CD4-positive, CD25-positive, alpha-beta regulatory T cell (primary cell): ENCODE results near the gene R3HDM2. TPM values are rescaled to one million over a fixed set of nuclear protein-coding genes. Genes with fewer than 3 reads are reported as not detected.

Experiments
- ATAC-seq, 2 donors: fragments of 150-1000 bp; cut with Tn5 transposase; one replicate each; pipeline ENCODE4 v1.10.0; 2021; ENCODE audit warnings: low read depth in 2 of 2, moderate number of reproducible peaks in 2 of 2, moderate library complexity in 1 of 2
- DNase-seq, 3 donors: peaks; one replicate each; pipeline versions ENCODE4 v3.0.0 to v3.0.0-alpha.2; 2012 to 2022; ENCODE audit warnings: mixed read lengths in 1 of 3
- H3K27ac ChIP-seq: one replicate; pipeline ENCODE4 v1.7.0; 2013; ENCODE audit warnings: mild to moderate bottlenecking, low read length; ENCODE audit not compliant: insufficient read depth, poor library complexity, severe bottlenecking
- H3K27me3 ChIP-seq: one replicate; pipeline ENCODE4 v1.7.0; 2013; ENCODE audit warnings: low read length; ENCODE audit not compliant: control insufficient read depth, insufficient read depth
- H3K36me3 ChIP-seq: one replicate; pipeline ENCODE4 v1.7.0; 2013; ENCODE audit warnings: mild to moderate bottlenecking, low read length, moderate library complexity; ENCODE audit not compliant: control insufficient read depth, insufficient read depth
- H3K4me1 ChIP-seq: 2 replicates; pipeline ENCODE4 v1.7.0; 2013; ENCODE audit warnings: mild to moderate bottlenecking, low read length; ENCODE audit not compliant: insufficient read depth, control insufficient read depth, poor library complexity, severe bottlenecking
- H3K4me3 ChIP-seq: one replicate; pipeline ENCODE4 v1.7.0; 2013; ENCODE audit warnings: low read depth, mild to moderate bottlenecking, low read length, moderate library complexity
- H3K9me3 ChIP-seq, 2 experiments: 1 replicate in 1 of 2; 2 replicates in 1 of 2; pipeline ENCODE4 v1.7.0; 2013; ENCODE audit warnings: low read length in 2 of 2, mild to moderate bottlenecking in 1 of 2, moderate library complexity in 1 of 2; ENCODE audit not compliant: control insufficient read depth in 2 of 2
- H3K27ac Mint-ChIP-seq, 3 donors: one replicate each; pipeline ENCODE4 v1.8.0; 2020 to 2022; ENCODE audit warnings: mild to moderate bottlenecking in 3 of 3, mixed read lengths in 3 of 3, moderate library complexity in 2 of 3
- H3K27me3 Mint-ChIP-seq: one replicate; pipeline ENCODE4 v1.8.0; 2022; ENCODE audit warnings: mild to moderate bottlenecking, mixed read lengths
- H3K36me3 Mint-ChIP-seq: one replicate; pipeline ENCODE4 v1.8.0; 2020; ENCODE audit warnings: mixed read lengths
- H3K4me1 Mint-ChIP-seq, 4 donors: one replicate each; pipeline ENCODE4 v1.8.0; 2020 to 2022; ENCODE audit warnings: mixed read lengths in 4 of 4, mild to moderate bottlenecking in 1 of 4
- H3K4me3 Mint-ChIP-seq, 4 donors: one replicate each; pipeline ENCODE4 v1.8.0; 2020 to 2022; ENCODE audit warnings: mild to moderate bottlenecking in 4 of 4, mixed read lengths in 4 of 4, moderate library complexity in 3 of 4
- H3K9me3 Mint-ChIP-seq, 7 donors: one replicate each; pipeline ENCODE4 v1.8.0; 2020 to 2022; ENCODE audit warnings: mixed read lengths in 7 of 7, mild to moderate bottlenecking in 3 of 7, moderate library complexity in 2 of 7
- polyA plus RNA-seq, 4 donors: library from polyadenylated mRNA; unstranded; fragments of 300-500 nt; fragmentation: Illumina TruSeq; gene quantifications; one replicate each; pipeline ENCODE4 v1.2.3, GENCODE V29; 2021
- total RNA-seq: library from RNA; stranded (reverse); gene quantifications from one replicate; pipeline ENCODE4 v1.2.3, GENCODE V29; 2022

The R3HDM2 gene
- 115 TPM for total RNA-seq
- 1 to 10 TPM; 6.0 to 8.6 (median 8.0) TPM for polyA plus RNA-seq

GRCh38 chr12:57430931-57431566, at the start of gene R3HDM2:
R3HDM2 (minus strand) TSS chr12:57431043; CDS start chr12:57310428, 120,615 bp downstream.
- Histone ChIP-seq H3K36me3 (no peaks in the 10 kb centered on the region), H3K27me3 (no peaks in the 10 kb centered on the region), H3K4me3 (peak within 1 kb of the TSS; percentile 89), H3K4me1 (peaks cover 23% of the 10 kb centered on the region), H3K27ac (peak within 1 kb of the TSS; percentile 96), H3K9me3 (no peaks in the 10 kb centered on the region)
- peak; percentile 94 to 96 for ATAC-seq
- Mint-ChIP-seq H3K9me3 (peaks cover 0 to 1% (median 0%) of the 10 kb centered on the region in 7 donors), H3K36me3 (peaks cover 4% of the 10 kb centered on the region), H3K4me1 (peaks cover 13 to 53% (median 33%) of the 10 kb centered on the region in 4 donors), H3K27me3 (peaks cover 11% of the 10 kb centered on the region), H3K4me3 (peak within 1 kb of the TSS; percentile 99 to 100 (median 100)), H3K27ac (peak within 1 kb of the TSS; percentile 99 to 100 (median 100))
- DNase-seq = peak; percentile 91 to 96 (median 94)

DNA sequence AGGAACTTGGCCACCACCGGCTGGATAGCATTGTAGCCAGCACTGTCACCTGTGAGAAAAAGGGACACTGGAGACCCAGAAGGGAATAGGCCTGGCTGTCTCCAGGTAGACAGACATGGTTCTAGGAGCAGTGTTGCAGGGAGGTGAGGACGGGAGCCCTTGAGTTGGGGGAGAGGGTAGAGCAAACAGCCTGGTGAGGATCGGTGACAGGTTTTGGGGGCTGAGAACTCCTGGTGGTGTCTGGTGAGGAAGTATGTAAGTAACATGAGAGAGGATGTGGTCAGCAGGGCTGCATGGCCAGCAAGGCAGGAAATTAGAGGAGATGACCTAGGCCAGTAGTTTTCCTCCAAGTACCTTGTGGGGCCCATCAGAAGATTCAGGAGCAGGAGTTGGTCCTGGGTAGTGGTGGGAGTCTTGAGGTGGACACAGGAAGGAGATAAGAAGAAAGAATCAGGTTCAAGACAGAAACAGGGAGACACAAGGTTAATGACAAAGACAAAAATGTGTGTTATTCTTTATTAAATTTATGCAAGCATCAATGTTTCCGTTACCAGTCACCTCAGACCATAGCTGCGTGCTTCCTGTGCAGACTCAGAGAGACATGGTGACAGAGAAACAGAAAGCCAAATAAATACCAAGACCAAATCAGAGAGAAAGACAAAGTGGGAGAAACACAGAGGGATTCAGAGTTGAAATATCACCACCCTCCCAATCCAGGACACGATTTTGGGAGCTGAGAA, 48.7 kb upstream of the R3HDM2 start, which contains the start of gene ARHGAP9:
TSS of gene ARHGAP9 (minus strand) at position 491 of the 740 bp plus-strand sequence. CDS start at position 31, 460 bp downstream.
- Histone ChIP-seq H3K27ac (peak within 1 kb of the TSS; percentile 97), H3K36me3 (peaks cover 11% of the 10 kb centered on the region), H3K4me3 (peak within 1 kb of the TSS; percentile 93), H3K4me1 (peaks cover 74% of the 10 kb centered on the region), H3K27me3 (no peaks in the 10 kb centered on the region), H3K9me3 (no peaks in the 10 kb centered on the region)
- Mint-ChIP-seq H3K9me3 (no peaks in the 10 kb centered on the region), H3K27me3 (no peaks in the 10 kb centered on the region), H3K27ac (peak within 1 kb of the TSS; percentile 99 to 100 (median 99)), H3K4me3 (peak within 1 kb of the TSS; percentile 90 to 100 (median 100)), H3K36me3 (peaks cover 28% of the 10 kb centered on the region), H3K4me1 (peaks cover 17 to 73% (median 53%) of the 10 kb centered on the region in 4 donors)
- ATAC-seq (peak; percentile 71 to 80), DNase-seq (peak; percentile 53 to 88 (median 87))

GRCh38 chr12:57479043-57479375, 48.2 kb upstream of the R3HDM2 start:
- peak overlapping the region; percentile 99 to 100 (median 99) for H3K27ac Mint-ChIP-seq
- H3K4me1 ChIP-seq = peaks cover 79% of the 10 kb centered on the region
- peaks cover 17 to 78% (median 58%) of the 10 kb centered on the region in 4 donors for H3K4me1 Mint-ChIP-seq
- H3K4me3 Mint-ChIP-seq = peak overlapping the region; percentile 90 to 100 (median 100)
- H3K27me3 Mint-ChIP-seq = no peaks in the 10 kb centered on the region
- peaks cover 16% of the 10 kb centered on the region for H3K36me3 ChIP-seq
- no peaks in the 10 kb centered on the region for H3K27me3 ChIP-seq
- DNase-seq (no peak), ATAC-seq (no peak)
- no peaks in the 10 kb centered on the region for H3K9me3 ChIP-seq
- peak overlapping the region; percentile 97 for H3K27ac ChIP-seq
- peaks cover 33% of the 10 kb centered on the region for H3K36me3 Mint-ChIP-seq
- H3K9me3 Mint-ChIP-seq = no peaks in the 10 kb centered on the region
- H3K4me3 ChIP-seq = peak overlapping the region; percentile 93

DNA sequence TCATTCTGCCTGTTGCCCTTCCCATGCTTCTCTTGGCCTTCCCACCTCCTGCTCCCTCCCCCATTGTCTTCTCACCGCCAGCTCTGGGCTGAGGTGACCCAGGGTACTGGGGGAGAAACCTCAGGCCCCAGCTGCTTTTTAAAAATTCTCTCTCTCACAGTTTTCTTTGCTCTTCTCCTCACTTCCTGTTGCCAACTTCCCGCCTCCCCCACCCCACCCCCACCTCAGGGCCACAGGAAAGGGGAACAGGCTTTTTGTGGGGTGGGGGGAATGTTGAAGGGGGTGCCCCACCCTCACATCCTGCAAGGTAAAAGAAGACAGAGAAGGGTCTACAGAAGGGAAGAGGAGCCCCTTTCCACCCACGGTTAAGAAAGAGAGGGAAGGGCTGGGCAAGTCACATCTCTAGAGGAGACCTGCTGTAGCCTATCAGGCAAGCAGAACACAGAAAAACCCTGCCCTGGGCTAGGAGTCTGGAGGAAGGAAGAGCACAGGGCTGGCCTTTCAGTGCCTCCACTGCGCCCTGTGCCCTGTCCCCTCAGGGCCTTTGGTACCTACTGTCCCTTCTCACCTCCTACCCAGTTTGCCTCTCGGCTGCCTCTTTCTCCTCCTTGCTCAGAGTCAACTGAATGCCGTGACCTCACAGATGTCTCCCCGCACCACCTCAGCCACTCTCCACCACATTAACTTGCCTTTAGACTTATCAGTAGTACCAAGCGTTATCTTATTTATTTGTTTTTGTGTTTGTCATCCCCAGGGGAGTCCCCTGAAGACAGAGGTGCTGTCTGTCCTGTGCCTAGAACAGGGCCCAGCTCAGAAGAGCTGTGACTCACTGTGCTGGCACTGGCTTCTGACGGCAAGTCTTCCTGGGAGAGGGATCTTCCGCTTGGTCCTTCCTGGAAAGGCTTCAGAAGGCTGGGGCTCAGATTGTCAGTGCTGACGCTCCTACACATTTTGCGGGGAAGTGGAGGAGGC, 47.2 kb upstream of the R3HDM2 start:
- Mint-ChIP-seq H3K4me3 (peak overlapping the region; percentile 90 to 100 (median 100)), H3K27me3 (no peaks in the 10 kb centered on the region), H3K36me3 (peaks cover 35% of the 10 kb centered on the region), H3K9me3 (no peaks in the 10 kb centered on the region), H3K4me1 (peaks cover 17 to 81% (median 64%) of the 10 kb centered on the region in 4 donors), H3K27ac (peak overlapping the region; percentile 99 to 100 (median 99))
- peak; percentile 41 to 42 for ATAC-seq
- peak overlapping the region; percentile 97 for H3K27ac ChIP-seq
- H3K4me3 ChIP-seq = peak overlapping the region; percentile 93
- peaks cover 87% of the 10 kb centered on the region for H3K4me1 ChIP-seq
- DNase-seq = peak; percentile 57 to 77 (median 59)
- H3K36me3 ChIP-seq = peaks cover 24% of the 10 kb centered on the region
- H3K27me3 ChIP-seq = no peaks in the 10 kb centered on the region
- no peaks in the 10 kb centered on the region for H3K9me3 ChIP-seq

- no peaks in the 10 kb centered on the region for H3K9me3 Mint-ChIP-seq
- peak overlapping the region; percentile 99 to 100 (median 99) for H3K27ac Mint-ChIP-seq
- peak overlapping the region; percentile 90 to 100 (median 100) for H3K4me3 Mint-ChIP-seq
- H3K4me3 ChIP-seq = peak overlapping the region; percentile 93
- no peaks in the 10 kb centered on the region for H3K27me3 ChIP-seq
- ATAC-seq (peak in 1 of 2 donors; percentile 17), DNase-seq (peak in 2 of 3 donors; percentile 42 to 67)
- H3K4me1 ChIP-seq = peaks cover 92% of the 10 kb centered on the region
- H3K27ac ChIP-seq = peak overlapping the region; percentile 97
- H3K36me3 ChIP-seq = peaks cover 32% of the 10 kb centered on the region
- H3K9me3 ChIP-seq = no peaks in the 10 kb centered on the region
- H3K36me3 Mint-ChIP-seq = peaks cover 42% of the 10 kb centered on the region
- H3K4me1 Mint-ChIP-seq = peaks cover 17 to 89% (median 69%) of the 10 kb centered on the region in 4 donors
- H3K27me3 Mint-ChIP-seq = no peaks in the 10 kb centered on the region
These were observed 46.3 kb upstream of the R3HDM2 start for GRCh38 chr12:57476993-57477709.

DNA sequence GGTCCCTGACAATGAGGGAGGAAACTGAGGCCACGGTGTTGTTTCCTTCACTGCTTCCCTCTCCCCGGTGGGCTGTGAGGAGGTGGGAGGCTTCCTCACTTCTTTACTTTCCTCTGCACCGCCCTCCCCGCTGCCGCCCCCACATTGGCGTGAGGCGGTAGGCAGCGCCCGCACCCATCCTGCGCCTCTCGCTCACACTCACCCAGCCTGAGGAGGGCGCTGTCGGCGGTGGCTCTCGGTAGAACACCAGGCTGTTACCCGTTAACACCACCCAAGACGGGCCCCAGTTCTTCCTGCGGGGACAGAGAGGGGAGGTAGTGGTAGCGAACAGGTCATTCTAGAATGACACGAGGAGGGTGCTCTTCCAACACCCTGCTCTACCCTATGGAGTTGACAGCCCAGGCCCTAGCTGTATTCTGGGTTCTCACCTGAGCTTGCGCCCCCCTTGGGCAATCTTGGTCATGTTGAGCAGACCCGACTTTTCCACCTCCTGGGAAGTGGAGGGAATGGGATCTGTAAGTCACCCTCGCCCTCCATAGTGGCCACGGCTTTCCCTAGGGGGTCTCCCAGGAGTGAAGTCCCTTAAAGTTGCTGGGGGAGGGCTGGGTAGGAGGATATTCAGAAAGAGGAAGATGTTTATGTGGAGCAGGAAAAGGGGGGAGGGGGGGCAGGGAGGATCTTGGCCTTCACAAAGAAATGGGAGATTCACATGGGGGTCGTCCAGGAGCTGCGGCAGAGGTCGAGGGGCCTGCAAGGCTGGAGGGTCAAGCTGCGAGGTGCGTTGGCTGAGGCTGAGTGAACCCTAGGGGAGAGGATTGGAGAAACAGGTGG, 45.5 kb upstream of the R3HDM2 start:
- Mint-ChIP-seq H3K27ac (peak overlapping the region; percentile 99 to 100 (median 99)), H3K4me3 (peak overlapping the region; percentile 90 to 100 (median 100)), H3K36me3 (peaks cover 42% of the 10 kb centered on the region), H3K9me3 (no peaks in the 10 kb centered on the region), H3K4me1 (peaks cover 17 to 89% (median 69%) of the 10 kb centered on the region in 4 donors), H3K27me3 (no peaks in the 10 kb centered on the region)
- Histone ChIP-seq H3K9me3 (no peaks in the 10 kb centered on the region), H3K36me3 (peaks cover 40% of the 10 kb centered on the region), H3K27me3 (no peaks in the 10 kb centered on the region), H3K27ac (peak overlapping the region; percentile 97), H3K4me1 (peaks cover 94% of the 10 kb centered on the region), H3K4me3 (peak overlapping the region; percentile 93)
- peak in 1 of 2 donors; percentile 33 for ATAC-seq
- peak; percentile 38 to 77 (median 59) for DNase-seq
